ENCODE measurements around the gene ITFG1. TPM values are rescaled to one million over a fixed set of nuclear protein-coding genes. Genes with fewer than 3 reads are reported as not detected.

Gene ITFG1
- total RNA-seq, 6 experiments from 2014 or later: 29.9 to 43.8 (median 39.2) TPM

- no peaks in the 10 kb centered on the region for H3K9me3 ChIP-seq
- no peak for ATAC-seq
- H3K27ac ChIP-seq: no peak overlapping the region
- TF ChIP-seq POLR2A (IDR thresholded peaks at IDR 0.05): no peak
- TF ChIP-seq, protein P1, sequence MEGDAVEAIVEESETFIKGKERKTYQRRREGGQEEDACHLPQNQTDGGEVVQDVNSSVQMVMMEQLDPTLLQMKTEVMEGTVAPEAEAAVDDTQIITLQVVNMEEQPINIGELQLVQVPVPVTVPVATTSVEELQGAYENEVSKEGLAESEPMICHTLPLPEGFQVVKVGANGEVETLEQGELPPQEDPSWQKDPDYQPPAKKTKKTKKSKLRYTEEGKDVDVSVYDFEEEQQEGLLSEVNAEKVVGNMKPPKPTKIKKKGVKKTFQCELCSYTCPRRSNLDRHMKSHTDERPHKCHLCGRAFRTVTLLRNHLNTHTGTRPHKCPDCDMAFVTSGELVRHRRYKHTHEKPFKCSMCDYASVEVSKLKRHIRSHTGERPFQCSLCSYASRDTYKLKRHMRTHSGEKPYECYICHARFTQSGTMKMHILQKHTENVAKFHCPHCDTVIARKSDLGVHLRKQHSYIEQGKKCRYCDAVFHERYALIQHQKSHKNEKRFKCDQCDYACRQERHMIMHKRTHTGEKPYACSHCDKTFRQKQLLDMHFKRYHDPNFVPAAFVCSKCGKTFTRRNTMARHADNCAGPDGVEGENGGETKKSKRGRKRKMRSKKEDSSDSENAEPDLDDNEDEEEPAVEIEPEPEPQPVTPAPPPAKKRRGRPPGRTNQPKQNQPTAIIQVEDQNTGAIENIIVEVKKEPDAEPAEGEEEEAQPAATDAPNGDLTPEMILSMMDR (IDR thresholded peaks at IDR 0.05): no peak
- no peak for DNase-seq
- H3K36me3 ChIP-seq: peaks cover 0 to 8% (median 3%) of the 10 kb centered on the region in 4 donors
- 86% methylated on average over 8 of the region's 8 CpGs for WGBS (ENCODE audit: insufficient coverage, low coverage, low lambda C conversion rate, missing lambda C conversion rate)
- intact Hi-C loops (cut with DNase I): no loop called here
- no peak overlapping the region for H3K4me3 ChIP-seq
- no peaks in the 10 kb centered on the region for H3K4me1 ChIP-seq
- H3K27me3 ChIP-seq: no peaks in the 10 kb centered on the region
Measured at GRCh38 chr16:47311738-47312505, 148.9 kb downstream of the ITFG1 start.

DNA sequence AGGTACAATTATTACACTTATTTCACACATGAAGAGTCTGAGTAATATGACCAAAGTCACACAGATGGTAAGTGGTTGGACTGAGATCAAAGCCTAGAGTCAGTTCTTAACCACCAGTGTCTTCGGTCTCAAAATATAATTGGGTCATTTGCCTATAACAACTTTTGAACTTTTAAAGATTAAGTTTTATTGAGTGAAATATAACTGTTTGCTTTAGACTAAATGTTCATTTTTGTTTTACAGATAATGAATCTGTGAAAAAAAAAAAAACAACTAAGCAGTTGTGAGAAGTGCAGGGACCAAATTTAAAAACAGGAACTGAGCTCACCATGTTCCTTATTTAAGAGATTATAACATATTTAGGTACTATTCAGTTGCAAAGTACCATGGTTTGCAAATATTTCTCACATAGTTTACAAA, 150.1 kb downstream of the ITFG1 start:
- ATAC-seq: no peak
- intact Hi-C loops (cut with DNase I): no loop called here
- Histone ChIP-seq H3K27me3 (no peaks in the 10 kb centered on the region), H3K4me3 (no peak overlapping the region), H3K36me3 (peaks cover 0 to 8% (median 3%) of the 10 kb centered on the region in 4 donors), H3K9me3 (no peaks in the 10 kb centered on the region), H3K4me1 (no peaks in the 10 kb centered on the region), H3K27ac (no peak overlapping the region)
- TF ChIP-seq POLR2A (IDR thresholded peaks at IDR 0.05): no peak
- TF ChIP-seq, protein P1 (IDR thresholded peaks at IDR 0.05): no peak
- 86% methylated on average over 1 of the region's 1 CpG for WGBS (ENCODE audit: insufficient coverage, low coverage, low lambda C conversion rate, missing lambda C conversion rate)
- no peak for DNase-seq

GRCh38 chr16:47309581-47310312, 151.1 kb downstream of the ITFG1 start:
- intact Hi-C loops (cut with DNase I): no loop called here
- no peaks in the 10 kb centered on the region for H3K4me1 ChIP-seq
- no peaks in the 10 kb centered on the region for H3K9me3 ChIP-seq
- H3K36me3 ChIP-seq: peaks cover 0 to 8% (median 3%) of the 10 kb centered on the region in 4 donors
- ATAC-seq (no peak), DNase-seq (no peak)
- 88% methylated on average over 4 of the region's 4 CpGs for WGBS (ENCODE audit: insufficient coverage, low coverage, low lambda C conversion rate, missing lambda C conversion rate)
- H3K4me3 ChIP-seq: no peak overlapping the region
- H3K27ac ChIP-seq: no peak overlapping the region
- TF ChIP-seq, protein P1 (IDR thresholded peaks at IDR 0.05): no peak
- TF ChIP-seq POLR2A (IDR thresholded peaks at IDR 0.05): no peak
- H3K27me3 ChIP-seq: no peaks in the 10 kb centered on the region

- TF ChIP-seq, protein P1 (IDR thresholded peaks at IDR 0.05): no peak
- no peak for TF ChIP-seq POLR2A (IDR thresholded peaks at IDR 0.05)
- no peak for DNase-seq
- no peaks in the 10 kb centered on the region for H3K27me3 ChIP-seq
- H3K27ac ChIP-seq: no peak overlapping the region
- no peaks in the 10 kb centered on the region for H3K9me3 ChIP-seq
- no peak overlapping the region for H3K4me3 ChIP-seq
- intact Hi-C loops (cut with DNase I): no loop called here
- no peaks in the 10 kb centered on the region for H3K4me1 ChIP-seq
- ATAC-seq: no peak
- peaks cover 0 to 8% (median 3%) of the 10 kb centered on the region in 4 donors for H3K36me3 ChIP-seq
- 76% methylated on average over 3 of the region's 3 CpGs for whole genome bisulfite sequencing (ENCODE audit: insufficient coverage, low coverage, low lambda C conversion rate, missing lambda C conversion rate)
Measured at GRCh38 chr16:47308601-47309000, 152.3 kb downstream of the ITFG1 start.

All from right lobe of liver (tissue), 6 donors.